ENCODE measurements around the gene FRMD4A.

Gene FRMD4A

GRCh38 chr10:14039968-14040668 lies 290.6 kb downstream of the FRMD4A start:
- peak; percentile 85 for DNase-seq

- DNase-seq, result no peak
These were observed 294.5 kb downstream of the FRMD4A start for GRCh38 chr10:14036233-14036632.

- DNase-seq, result no peak
These were observed 295.2 kb downstream of the FRMD4A start for GRCh38 chr10:14035506-14035905.

GRCh38 chr10:14032406-14032998 lies 298.2 kb downstream of the FRMD4A start:
- no peak for DNase-seq

GRCh38 chr10:14026325-14026724 lies 304.4 kb downstream of the FRMD4A start:
- DNase-seq, result no peak

- DNase-seq, result no peak
These were observed 305.2 kb downstream of the FRMD4A start for GRCh38 chr10:14025283-14026189.

GRCh38 chr10:14024329-14025202 lies 306.2 kb downstream of the FRMD4A start:
- no peak for DNase-seq

- no peak for DNase-seq
These were observed 306.9 kb downstream of the FRMD4A start for GRCh38 chr10:14023673-14024328.

- DNase-seq, result peak; percentile 27
These were observed 307.6 kb downstream of the FRMD4A start for GRCh38 chr10:14022954-14023672.

GRCh38 chr10:14022052-14022451 lies 308.7 kb downstream of the FRMD4A start:
- DNase-seq, result no peak

- DNase-seq, result no peak
These were observed 310.6 kb downstream of the FRMD4A start for GRCh38 chr10:14020037-14020664.

- DNase-seq, result peak; percentile 88
These were observed 313.3 kb downstream of the FRMD4A start for GRCh38 chr10:14017467-14017866.

GRCh38 chr10:14016931-14017333 lies 313.8 kb downstream of the FRMD4A start:
- DNase-seq, result no peak

GRCh38 chr10:14016011-14016536 lies 314.6 kb downstream of the FRMD4A start:
- DNase-seq, result peak; percentile 52

- DNase-seq, result no peak
These were observed 316.3 kb downstream of the FRMD4A start for GRCh38 chr10:14014423-14014822.

GRCh38 chr10:14010769-14011574 lies 319.8 kb downstream of the FRMD4A start:
- DNase-seq, result no peak

- peak; percentile 89 for DNase-seq
These were observed 320.6 kb downstream of the FRMD4A start for GRCh38 chr10:14010101-14010558.

GRCh38 chr10:14009371-14010100 lies 321.2 kb downstream of the FRMD4A start:
- peak; percentile 95 for DNase-seq

GRCh38 chr10:14008740-14009080 lies 322.0 kb downstream of the FRMD4A start:
- DNase-seq, result no peak

Measured in fibroblast of upper back skin (primary cell).